CD14-positive monocyte (primary cell): ENCODE measurements around the gene CNTNAP2. TPM values are rescaled to one million over a fixed set of nuclear protein-coding genes. Genes with fewer than 3 reads are reported as not detected.

ENCODE experiments used
- DNase-seq, 3 donors: peaks; one replicate each; pipeline ENCODE4 v3.0.0-alpha.2; 2011 to 2022
- H2AFZ ChIP-seq: 2 replicates; pipeline ENCODE4 v1.6.0; 2012; ENCODE audit warnings: mild to moderate bottlenecking, low read depth, low read length, inconsistent platforms; ENCODE audit not compliant: insufficient read depth, poor library complexity, severe bottlenecking
- H3K27ac ChIP-seq, 2 donors: 1 replicate in 1 of 2; 2 replicates in 1 of 2; pipeline ENCODE4 v1.5.1; 2012 to 2013; ENCODE audit warnings: low read length in 2 of 2, control low read depth in 1 of 2, inconsistent platforms in 1 of 2, low read depth in 1 of 2, mild to moderate bottlenecking in 1 of 2
- H3K27me3 ChIP-seq, 2 donors: one replicate each; pipeline versions ENCODE4 v1.6.0 to v1.6.1; 2011 to 2013; ENCODE audit warnings: low read length in 2 of 2; ENCODE audit not compliant: control insufficient read depth in 2 of 2, insufficient read depth in 2 of 2
- H3K36me3 ChIP-seq, 2 donors: replicated peaks in 1 of 2; 1 replicate in 1 of 2; 2 replicates in 1 of 2; pipeline versions ENCODE4 v1.5.1 to v1.6.1; 2012 to 2013; ENCODE audit warnings: low read length in 2 of 2, control low read depth in 1 of 2, inconsistent platforms in 1 of 2, mild to moderate bottlenecking in 1 of 2; ENCODE audit not compliant: insufficient read depth in 2 of 2, control insufficient read depth in 1 of 2
- H3K4me1 ChIP-seq, 2 donors: 1 replicate in 1 of 2; 2 replicates in 1 of 2; pipeline versions ENCODE4 v1.5.1 to v1.6.1; 2012 to 2013; ENCODE audit warnings: low read length in 2 of 2, control low read depth in 1 of 2, inconsistent platforms in 1 of 2, mild to moderate bottlenecking in 1 of 2, moderate library complexity in 1 of 2; ENCODE audit not compliant: insufficient read depth in 2 of 2, control insufficient read depth in 1 of 2
- H3K4me2 ChIP-seq: replicated peaks from 2 replicates; pipeline ENCODE3; 2012; ENCODE audit warnings: low read length, moderate library complexity, mild to moderate bottlenecking; ENCODE audit not compliant: poor library complexity, severe bottlenecking; ENCODE audit errors: extremely low read depth
- H3K4me3 ChIP-seq, 3 experiments: fragments of 200-600 bp in 1 of 3; sonication (generic) in 1 of 3; replicated peaks in 1 of 3; 1 replicate in 2 of 3; 2 replicates in 1 of 3; pipeline ENCODE4 v1.5.1; 2011 to 2013; ENCODE audit warnings: low read length in 3 of 3, mild to moderate bottlenecking in 3 of 3, control low read depth in 2 of 3, low read depth in 2 of 3, inconsistent platforms in 1 of 3, moderate library complexity in 1 of 3
- H3K79me2 ChIP-seq: 2 replicates; pipeline ENCODE4 v1.6.0; 2012; ENCODE audit warnings: mild to moderate bottlenecking, control low read depth, inconsistent platforms, low read length, moderate library complexity; ENCODE audit not compliant: insufficient read depth
- H3K9ac ChIP-seq: 2 replicates; pipeline ENCODE4 v1.6.0; 2017; ENCODE audit warnings: low read length, mild to moderate bottlenecking; ENCODE audit not compliant: insufficient read depth, poor library complexity, severe bottlenecking
- H3K9me3 ChIP-seq, 2 donors: replicated peaks in 1 of 2; 1 replicate in 1 of 2; 2 replicates in 1 of 2; pipeline versions ENCODE4 v1.5.1 to v1.6.1; 2012 to 2013; ENCODE audit warnings: low read length in 2 of 2, control low read depth in 1 of 2; ENCODE audit not compliant: control insufficient read depth in 1 of 2, insufficient read depth in 1 of 2
- H4K20me1 ChIP-seq: 2 replicates; pipeline ENCODE4 v1.6.0; 2012; ENCODE audit warnings: mild to moderate bottlenecking, low read length, control low read depth, moderate library complexity; ENCODE audit not compliant: insufficient read depth
- H3K27ac Mint-ChIP-seq, 7 donors: one replicate each; pipeline ENCODE4 v1.8.0; 2020; ENCODE audit warnings: mild to moderate bottlenecking in 7 of 7, mixed read lengths in 7 of 7, moderate library complexity in 6 of 7, inconsistent platforms in 2 of 7
- H3K27me3 Mint-ChIP-seq, 3 donors: one replicate each; pipeline ENCODE4 v1.8.0; 2021 to 2022; ENCODE audit warnings: low read depth in 3 of 3, mild to moderate bottlenecking in 3 of 3, mixed read lengths in 3 of 3, moderate library complexity in 3 of 3, inconsistent platforms in 1 of 3
- H3K36me3 Mint-ChIP-seq, 2 donors: one replicate each; pipeline ENCODE4 v1.8.0; 2020; ENCODE audit warnings: mixed read lengths in 2 of 2, inconsistent platforms in 1 of 2, mild to moderate bottlenecking in 1 of 2
- H3K4me1 Mint-ChIP-seq: one replicate; pipeline ENCODE4 v1.8.0; 2020; ENCODE audit warnings: mild to moderate bottlenecking, mixed read lengths
- H3K4me3 Mint-ChIP-seq, 2 donors: one replicate each; pipeline ENCODE4 v1.8.0; 2020; ENCODE audit warnings: mild to moderate bottlenecking in 2 of 2, mixed read lengths in 2 of 2, moderate library complexity in 1 of 2
- H3K9me3 Mint-ChIP-seq, 7 donors: one replicate each; pipeline ENCODE4 v1.8.0; 2020 to 2022; ENCODE audit warnings: mixed read lengths in 7 of 7, mild to moderate bottlenecking in 6 of 7, moderate library complexity in 6 of 7, inconsistent platforms in 2 of 7
- CTCF ChIP-seq: fragments of 200-600 bp; IDR thresholded peaks from one replicate; pipeline ENCODE4 v1.8.0; 2022; ENCODE audit warnings: antibody characterized with exemption, mild to moderate bottlenecking
- WGBS: methylation state at CpG from one replicate; pipeline ENCODE4 v1.1.5; 2013; ENCODE audit warnings: missing lambda C conversion rate; ENCODE audit not compliant: insufficient coverage; 5-methylcytosine and 5-hydroxymethylcytosine counted together
- intact Hi-C, 2 donors: fragments of 100-400 bp; cut with micrococcal nuclease; formaldehyde crosslinking; loops; one replicate each; pipeline versions ENCODE4 v1.15.0 to v1.15.1; 2023
- polyA plus RNA-seq, 3 donors: library from polyadenylated mRNA; depleted of rRNA in 1 of 3; unstranded in 2 of 3; stranded (reverse) in 1 of 3; fragments of 300-500 nt in 2 of 3; fragments of >200 nt in 1 of 3; fragmentation: Illumina TruSeq in 2 of 3; gene quantifications; 1 replicate in 2 of 3; 2 replicates in 1 of 3; pipeline ENCODE4 v1.2.3, GENCODE V29; 2012 to 2021

Gene CNTNAP2
- polyA plus RNA-seq, 3 donors = 0.01 TPM; not detected in 2

GRCh38 chr7:146982482-146982881 is 865.9 kb downstream of the CNTNAP2 start:
- no peak overlapping the region for H2AFZ ChIP-seq
- H3K27ac ChIP-seq = no peak overlapping the region
- no peaks in the 10 kb centered on the region for H4K20me1 ChIP-seq
- peaks cover 0 to 10% (median 5%) of the 10 kb centered on the region in 7 donors for H3K9me3 Mint-ChIP-seq
- H3K4me3 Mint-ChIP-seq = no peak overlapping the region
- H3K36me3 ChIP-seq = no peaks in the 10 kb centered on the region
- no peaks in the 10 kb centered on the region for H3K27me3 ChIP-seq
- H3K9me3 ChIP-seq = peaks cover 3 to 4% of the 10 kb centered on the region in 2 donors
- no peak for DNase-seq
- intact Hi-C loops = no loop called here
- H3K36me3 Mint-ChIP-seq = no peaks in the 10 kb centered on the region
- no peaks in the 10 kb centered on the region for H3K4me1 ChIP-seq
- no peak for TF ChIP-seq CTCF
- no CpG with 5 or more reads among the region's 2 CpGs for WGBS
- H3K4me1 Mint-ChIP-seq = no peaks in the 10 kb centered on the region
- H3K27ac Mint-ChIP-seq = no peak overlapping the region
- no peaks in the 10 kb centered on the region for H3K27me3 Mint-ChIP-seq
- H3K4me3 ChIP-seq = no peak overlapping the region
- no peak overlapping the region for H3K4me2 ChIP-seq
- H3K79me2 ChIP-seq = no peaks in the 10 kb centered on the region
- no peak overlapping the region for H3K9ac ChIP-seq

GRCh38 chr7:146991596-146991995 is 875.0 kb downstream of the CNTNAP2 start:
- no peak for TF ChIP-seq CTCF
- Mint-ChIP-seq H3K27me3 (peaks cover 0 to 2% (median 0%) of the 10 kb centered on the region in 3 donors), H3K36me3 (no peaks in the 10 kb centered on the region), H3K27ac (no peak overlapping the region), H3K4me3 (no peak overlapping the region), H3K9me3 (peaks cover 0 to 4% (median 1%) of the 10 kb centered on the region in 7 donors), H3K4me1 (no peaks in the 10 kb centered on the region)
- no peak for DNase-seq
- H3K27me3 ChIP-seq = no peaks in the 10 kb centered on the region
- no peak overlapping the region for H2AFZ ChIP-seq
- H3K27ac ChIP-seq = no peak overlapping the region
- H3K4me2 ChIP-seq = no peak overlapping the region
- H3K36me3 ChIP-seq = no peaks in the 10 kb centered on the region
- no peaks in the 10 kb centered on the region for H3K79me2 ChIP-seq
- H3K4me3 ChIP-seq = no peak overlapping the region
- H3K9ac ChIP-seq = no peak overlapping the region
- H4K20me1 ChIP-seq = no peaks in the 10 kb centered on the region
- no peaks in the 10 kb centered on the region for H3K4me1 ChIP-seq
- H3K9me3 ChIP-seq = peaks cover 0 to 4% of the 10 kb centered on the region in 2 donors
- 85% methylated on average over 4 of the region's 5 CpGs for WGBS
- intact Hi-C loops = no loop called here
